ENCODE data around the gene SCN8A.

SCN8A gene

GRCh38 chr12:51834411-51834810 is 243.4 kb downstream of the SCN8A start:
- no peak for DNase-seq (ENCODE audit: low read depth)

- DNase-seq (ENCODE audit: low read depth) = no peak
Measured at GRCh38 chr12:51836041-51836826, 245.2 kb downstream of the SCN8A start.

GRCh38 chr12:51836827-51837173 is 245.8 kb downstream of the SCN8A start:
- no peak for DNase-seq (ENCODE audit: low read depth)

GRCh38 chr12:51837286-51837685 is 246.3 kb downstream of the SCN8A start:
- DNase-seq (ENCODE audit: low read depth) = no peak

GRCh38 chr12:51838036-51838435 is 247.0 kb downstream of the SCN8A start:
- DNase-seq (ENCODE audit: low read depth) = no peak

GRCh38 chr12:51838762-51839161 is 247.7 kb downstream of the SCN8A start:
- DNase-seq (ENCODE audit: low read depth) = no peak

- no peak for DNase-seq (ENCODE audit: low read depth)
Measured at GRCh38 chr12:51839310-51839947, 248.4 kb downstream of the SCN8A start.

GRCh38 chr12:51840966-51841365 is 249.9 kb downstream of the SCN8A start:
- DNase-seq (ENCODE audit: low read depth) = no peak

GRCh38 chr12:51841727-51842126 is 250.7 kb downstream of the SCN8A start:
- DNase-seq (ENCODE audit: low read depth) = no peak

GRCh38 chr12:51844854-51845253 is 253.8 kb downstream of the SCN8A start:
- DNase-seq (ENCODE audit: low read depth) = no peak

GRCh38 chr12:51845482-51845881 is 254.4 kb downstream of the SCN8A start:
- DNase-seq (ENCODE audit: low read depth) = no peak

GRCh38 chr12:51846271-51846691 is 255.2 kb downstream of the SCN8A start:
- DNase-seq (ENCODE audit: low read depth) = no peak

GRCh38 chr12:51846911-51847642 is 256.0 kb downstream of the SCN8A start:
- no peak for DNase-seq (ENCODE audit: low read depth)

- no peak for DNase-seq (ENCODE audit: low read depth)
Measured at GRCh38 chr12:51847643-51848325, 256.8 kb downstream of the SCN8A start.

GRCh38 chr12:51848326-51848727 is 257.3 kb downstream of the SCN8A start, which contains the start of gene FIGNL2:
TSS of gene FIGNL2 (minus strand) at chr12:51848718. CDS start at chr12:51822413, 26,305 bp downstream.
- no peak for DNase-seq (ENCODE audit: low read depth)

GRCh38 chr12:51848841-51849735 is 258.1 kb downstream of the SCN8A start:
- no peak for DNase-seq (ENCODE audit: low read depth)

GRCh38 chr12:51850081-51850964 is 259.3 kb downstream of the SCN8A start:
- no peak for DNase-seq (ENCODE audit: low read depth)

GRCh38 chr12:51850965-51851299 is 259.9 kb downstream of the SCN8A start:
- no peak for DNase-seq (ENCODE audit: low read depth)

- no peak for DNase-seq (ENCODE audit: low read depth)
Measured at GRCh38 chr12:51851413-51852124, 260.5 kb downstream of the SCN8A start.

All from stromal cell of bone marrow (primary cell).